Measurements from ENCODE around the gene GYG1.

GYG1 gene

GRCh38 chr3:149019580-149019979 lies 28.2 kb downstream of the GYG1 start:
- no peak for DNase-seq

GRCh38 chr3:149020196-149020838 lies 29.0 kb downstream of the GYG1 start:
- DNase-seq = peak; percentile 44

GRCh38 chr3:149020839-149021252 lies 29.5 kb downstream of the GYG1 start:
- DNase-seq = no peak

GRCh38 chr3:149021830-149022229 lies 30.5 kb downstream of the GYG1 start:
- no peak for DNase-seq

DNA sequence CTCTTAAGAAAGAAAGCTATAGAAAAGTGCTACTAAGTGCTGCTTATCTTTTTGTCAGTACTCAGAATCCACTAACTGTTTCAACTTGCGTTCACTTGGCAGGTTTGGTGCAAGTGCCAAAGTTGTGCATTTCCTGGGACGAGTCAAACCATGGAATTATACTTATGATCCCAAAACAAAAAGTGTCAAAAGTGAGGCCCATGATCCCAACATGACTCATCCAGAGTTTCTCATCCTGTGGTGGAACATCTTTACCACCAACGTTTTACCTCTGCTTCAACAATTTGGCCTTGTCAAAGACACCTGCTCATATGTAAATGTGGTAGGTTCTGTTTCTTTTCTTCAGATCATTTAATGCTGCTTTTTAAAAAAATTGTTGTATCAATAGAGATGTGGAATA lies 32.6 kb downstream of the GYG1 start:
- DNase-seq = no peak

GRCh38 chr3:149026718-149027117 lies 35.4 kb downstream of the GYG1 start:
- DNase-seq = no peak

GRCh38 chr3:149031096-149031495 lies 39.8 kb downstream of the GYG1 start:
- DNase-seq = no peak

GRCh38 chr3:149037684-149038083 lies 46.3 kb downstream of the GYG1 start:
- DNase-seq = no peak

DNA sequence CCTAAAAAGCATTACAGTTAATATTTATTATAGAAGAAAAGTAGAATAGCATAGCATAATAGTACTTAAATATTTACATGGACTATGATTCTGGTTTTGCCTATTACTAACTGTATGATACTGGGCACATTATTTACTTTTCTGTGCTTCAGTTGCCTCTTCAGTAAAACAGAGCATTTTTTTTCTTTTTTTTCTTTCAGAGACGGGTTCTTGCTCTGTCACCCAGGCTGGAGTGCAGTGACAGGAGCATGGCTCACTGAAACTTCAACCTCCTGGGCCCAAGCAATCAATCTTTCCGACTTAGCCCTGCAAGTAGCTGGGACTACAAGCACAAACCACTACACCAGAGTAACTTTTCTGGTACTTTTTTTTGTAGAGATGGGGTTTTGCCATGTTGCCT lies 47.0 kb downstream of the GYG1 start:
- no peak for DNase-seq

- peak; percentile 59 for DNase-seq
Observed at GRCh38 chr3:149042789-149043386, 51.5 kb downstream of the GYG1 start.

DNA sequence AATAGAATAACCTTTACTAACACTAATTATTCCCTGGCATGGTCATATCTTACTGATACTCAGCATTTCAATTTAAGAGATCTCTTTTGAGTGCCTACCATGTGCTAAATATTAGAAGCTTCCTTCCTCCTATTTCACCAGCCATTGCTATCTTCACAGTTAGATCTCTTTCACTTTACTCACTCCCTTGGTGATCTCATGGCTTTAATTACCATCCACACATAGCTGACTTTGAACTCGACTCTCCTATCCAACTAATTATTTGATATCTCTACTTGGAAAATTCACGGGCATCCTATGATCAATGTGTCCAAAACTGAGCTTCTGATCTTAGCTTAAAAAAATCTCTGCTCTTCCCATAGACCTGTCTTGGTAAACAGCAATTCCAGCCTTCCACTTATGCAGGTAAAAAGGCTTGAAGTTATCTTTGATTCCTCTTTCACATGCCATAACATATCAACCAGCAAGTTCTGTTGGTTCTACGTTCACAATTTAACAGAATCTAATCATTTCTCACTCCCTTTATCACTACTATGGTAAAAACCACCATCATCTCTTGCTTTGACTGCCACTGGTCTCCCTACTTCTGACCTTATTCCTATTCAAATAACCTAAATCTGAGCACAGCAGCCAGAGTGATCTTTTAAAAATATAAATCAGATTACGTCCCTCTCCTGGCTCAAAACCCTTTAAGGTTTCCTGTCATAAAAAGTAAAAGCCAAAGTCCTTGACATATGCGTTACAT lies 53.2 kb downstream of the GYG1 start:
- no peak for DNase-seq

GRCh38 chr3:149055575-149055974 lies 64.2 kb downstream of the GYG1 start:
- DNase-seq = no peak

GRCh38 chr3:149058198-149058597 lies 66.9 kb downstream of the GYG1 start:
- no peak for DNase-seq

GRCh38 chr3:149058602-149059001 lies 67.3 kb downstream of the GYG1 start:
- DNase-seq = no peak

- DNase-seq = no peak
Observed at GRCh38 chr3:149061776-149062175, 70.4 kb downstream of the GYG1 start.

GRCh38 chr3:149067883-149068282 lies 76.5 kb downstream of the GYG1 start:
- DNase-seq = no peak

Data from fibroblast of upper back skin (primary cell).